Measurements from ENCODE around the gene MORN1.

- no peak for TF ChIP-seq CTCF (IDR thresholded peaks at IDR 0.05; ENCODE audit: poor library complexity)
- TF ChIP-seq EZH2 (IDR thresholded peaks at IDR 0.05; ENCODE audit: borderline replicate concordance), result no peak
Measured at GRCh38 chr1:2315674-2316450, 75.5 kb downstream of the MORN1 start.

Measured in hepatocyte (in vitro differentiated cells).